Smooth muscle cell (in vitro differentiated cells): Measurements from ENCODE around the gene ATP8A2. TPM values are rescaled to one million over a fixed set of nuclear protein-coding genes. Genes with fewer than 3 reads are reported as not detected.

Experiments used
- DNase-seq: peaks from one replicate; lab custom pipeline; 2025; ENCODE audit not compliant: unreplicated experiment; lab: John Stamatoyannopoulos, UW
- H2AFZ ChIP-seq: fragments of 200-600 bp; sonication (generic); 2 replicates; pipeline ENCODE4 v1.6.0; 2016; ENCODE audit warnings: antibody characterized with exemption, low read depth, mild to moderate bottlenecking
- H3F3A ChIP-seq: fragments of 200-600 bp; sonication (generic); 2 replicates; pipeline ENCODE4 v1.6.0; 2017; ENCODE audit warnings: antibody characterized with exemption, low read depth
- H3K27ac ChIP-seq: fragments of 200-600 bp; sonication (generic); 2 replicates; pipeline ENCODE4 v1.5.1; 2016; ENCODE audit warnings: low read depth, mild to moderate bottlenecking
- H3K27me3 ChIP-seq: fragments of 200-600 bp; sonication (generic); 2 replicates; pipeline ENCODE4 v1.6.1; 2016; ENCODE audit warnings: low read depth, mild to moderate bottlenecking
- H3K36me3 ChIP-seq: fragments of 200-600 bp; sonication (generic); 2 replicates; pipeline ENCODE4 v1.5.1; 2016; ENCODE audit warnings: low read depth
- H3K4me1 ChIP-seq: fragments of 200-600 bp; sonication (generic); 2 replicates; pipeline ENCODE4 v1.5.1; 2016; ENCODE audit warnings: low read depth
- H3K4me2 ChIP-seq: fragments of 200-600 bp; sonication (generic); 2 replicates; pipeline ENCODE4 v1.6.0; 2016; ENCODE audit warnings: mild to moderate bottlenecking
- H3K4me3 ChIP-seq: fragments of 200-600 bp; sonication (generic); 2 replicates; pipeline ENCODE4 v1.5.1; 2016; ENCODE audit warnings: mild to moderate bottlenecking
- H3K79me2 ChIP-seq: fragments of 200-600 bp; sonication (generic); 2 replicates; pipeline ENCODE4 v1.6.0; 2016; ENCODE audit warnings: low read depth, mild to moderate bottlenecking
- H3K9ac ChIP-seq: fragments of 200-600 bp; sonication (generic); 2 replicates; pipeline ENCODE4 v1.6.0; 2016; ENCODE audit warnings: low read depth
- H3K9me3 ChIP-seq: fragments of 200-600 bp; sonication (generic); replicated peaks from 2 replicates; pipeline ENCODE4 v1.5.1; 2016; ENCODE audit warnings: low read depth
- H4K20me1 ChIP-seq: fragments of 200-600 bp; sonication (generic); 2 replicates; pipeline ENCODE4 v1.6.0; 2016; ENCODE audit warnings: low read depth
- CTCF ChIP-seq: fragments of 200-600 bp; sonication (generic); IDR thresholded peaks from 2 replicates; pipeline ENCODE4 v1.5.1; 2017; ENCODE audit warnings: borderline replicate concordance, mild to moderate bottlenecking, antibody characterized with exemption; ENCODE audit not compliant: insufficient read depth, poor library complexity, severe bottlenecking
- WGBS: methylation state at CpG from one replicate; pipeline ENCODE4 v1.1.7; 2016; ENCODE audit warnings: low lambda C conversion rate; 5-methylcytosine and 5-hydroxymethylcytosine counted together
- polyA plus RNA-seq: library from polyadenylated mRNA; unstranded; fragments of >200 nt; fragmentation: Nextera tagmentation; extraction: Ambion mirVana; gene quantifications from 2 replicates; pipeline ENCODE4 v1.2.1, GENCODE V29; 2016
- total RNA-seq: library from RNA; depleted of rRNA; stranded (reverse); fragments of >200 nt; gene quantifications from 2 replicates; pipeline ENCODE4 v1.2.3, GENCODE V29; 2014

ATP8A2 gene
- total and polyA plus RNA-seq, 2 experiments from 2014 or later = under 0.01 to 0.06 TPM

- H3K27me3 ChIP-seq = no peaks in the 10 kb centered on the region
- H3K27ac ChIP-seq = no peak overlapping the region
- H3K36me3 ChIP-seq = no peaks in the 10 kb centered on the region
- DNase-seq = no peak
- H3K4me2 ChIP-seq = no peak overlapping the region
- no peaks in the 10 kb centered on the region for H4K20me1 ChIP-seq
- H3K4me1 ChIP-seq = no peaks in the 10 kb centered on the region
- no peaks in the 10 kb centered on the region for H3K79me2 ChIP-seq
- WGBS = 72% methylated on average over 3 of the region's 3 CpGs
- TF ChIP-seq CTCF = no peak
- no peaks in the 10 kb centered on the region for H3K9me3 ChIP-seq
- no peak overlapping the region for H3K4me3 ChIP-seq
- H3F3A ChIP-seq = no peaks in the 10 kb centered on the region
- no peak overlapping the region for H2AFZ ChIP-seq
- no peak overlapping the region for H3K9ac ChIP-seq
Observed at GRCh38 chr13:25447396-25447795, 75.6 kb downstream of the ATP8A2 start.

- TF ChIP-seq CTCF = no peak
- Histone ChIP-seq H3K79me2 (no peaks in the 10 kb centered on the region), H3K9ac (no peak overlapping the region), H4K20me1 (no peaks in the 10 kb centered on the region), H3K36me3 (no peaks in the 10 kb centered on the region), H3K4me1 (no peaks in the 10 kb centered on the region), H3K4me3 (no peak overlapping the region), H3K27ac (no peak overlapping the region), H3K4me2 (no peak overlapping the region), H3F3A (no peaks in the 10 kb centered on the region), H2AFZ (no peak overlapping the region), H3K9me3 (no peaks in the 10 kb centered on the region), H3K27me3 (no peaks in the 10 kb centered on the region)
- 87% methylated on average over 7 of the region's 7 CpGs for WGBS
- DNase-seq = no peak
Observed at GRCh38 chr13:25453850-25454365, 82.1 kb downstream of the ATP8A2 start.

- no peaks in the 10 kb centered on the region for H3K27me3 ChIP-seq
- H3K4me3 ChIP-seq = no peak overlapping the region
- no peak overlapping the region for H3K9ac ChIP-seq
- H3K4me1 ChIP-seq = no peaks in the 10 kb centered on the region
- H4K20me1 ChIP-seq = no peaks in the 10 kb centered on the region
- no peak overlapping the region for H3K27ac ChIP-seq
- no peaks in the 10 kb centered on the region for H3F3A ChIP-seq
- TF ChIP-seq CTCF = no peak
- no peak overlapping the region for H3K4me2 ChIP-seq
- no peak for DNase-seq
- no peaks in the 10 kb centered on the region for H3K9me3 ChIP-seq
- no peaks in the 10 kb centered on the region for H3K36me3 ChIP-seq
- no peaks in the 10 kb centered on the region for H3K79me2 ChIP-seq
- H2AFZ ChIP-seq = no peak overlapping the region
- 94% methylated on average over 3 of the region's 3 CpGs for WGBS
Observed at GRCh38 chr13:25455146-25455545, 83.4 kb downstream of the ATP8A2 start.

- Histone ChIP-seq H3K4me1 (no peaks in the 10 kb centered on the region), H3K79me2 (no peaks in the 10 kb centered on the region), H3K36me3 (no peaks in the 10 kb centered on the region), H3K4me2 (no peak overlapping the region), H4K20me1 (no peaks in the 10 kb centered on the region), H3K27ac (no peak overlapping the region), H2AFZ (no peak overlapping the region), H3F3A (no peaks in the 10 kb centered on the region), H3K9me3 (no peaks in the 10 kb centered on the region), H3K9ac (no peak overlapping the region), H3K27me3 (no peaks in the 10 kb centered on the region), H3K4me3 (no peak overlapping the region)
- no peak for DNase-seq
- TF ChIP-seq CTCF = no peak
- 73% methylated on average over 4 of the region's 4 CpGs for WGBS
Observed at GRCh38 chr13:25457566-25457965, 85.8 kb downstream of the ATP8A2 start.
